Measurements from ENCODE around the gene CPVL. TPM values are rescaled to one million over a fixed set of nuclear protein-coding genes. Genes with fewer than 3 reads are reported as not detected.

The CPVL gene
- total and polyA plus RNA-seq, 2 of the 4 experiments (the other 2 are of a cell fraction) = not detected

GRCh38 chr7:29065181-29065857 lies 81.0 kb downstream of the CPVL start:
- Histone ChIP-seq H3K79me1 (ENCODE audit: low read depth in 1 of 2, low read length in 2 of 2) (no peaks in the 10 kb centered on the region), H2AK5ac (ENCODE audit: low read depth, low read length) (no peak overlapping the region), H4K20me1 (ENCODE audit: insufficient read depth, low read length) (no peaks in the 10 kb centered on the region), H2BK15ac (ENCODE audit: low read depth, low read length) (no peak overlapping the region), H3K4me1 (ENCODE audit: control insufficient read depth, insufficient read depth, low read length) (no peaks in the 10 kb centered on the region), H2AK9ac (replicated peaks; ENCODE audit: low read depth, low read length, poor library complexity) (no peak overlapping the region), H2BK120ac (ENCODE audit: low read depth, low read length) (no peak overlapping the region), H3K56ac (ENCODE audit: extremely low read depth, insufficient read depth, low read length) (no peak overlapping the region), H3K9ac (ENCODE audit: low read depth, low read length) (no peak overlapping the region), H3K9me1 (ENCODE audit: insufficient read depth, low read length) (no peaks in the 10 kb centered on the region), H3K23ac (ENCODE audit: low read depth, low read length) (no peak overlapping the region), H3K4ac (ENCODE audit: low read depth, low read length) (no peak overlapping the region), H3K14ac (replicated peaks; ENCODE audit: low read depth, low read length) (no peak overlapping the region), H3K36me3 (ENCODE audit: control insufficient read depth, insufficient read depth, low read length) (no peaks in the 10 kb centered on the region), H3K27ac (ENCODE audit: insufficient read depth, low read length) (no peak overlapping the region), H4K8ac (ENCODE audit: low read depth in 2 of 2, low read length in 2 of 2) (no peak overlapping the region), H4K91ac (ENCODE audit: insufficient read depth, low read depth, low read length) (no peak overlapping the region), H3K4me3 (ENCODE audit: insufficient read depth, low read depth, low read length) (no peak overlapping the region), H3K4me2 (ENCODE audit: low read depth, low read length) (no peak overlapping the region), H4K5ac (ENCODE audit: low read depth, low read length) (no peak overlapping the region), H2BK5ac (ENCODE audit: low read depth, low read length, poor library complexity, severe bottlenecking) (no peak overlapping the region), H3K18ac (ENCODE audit: low read depth, low read length) (no peak overlapping the region), H2BK20ac (ENCODE audit: low read depth, low read length) (no peak overlapping the region), H3K27me3 (ENCODE audit: control insufficient read depth, insufficient read depth, low read length) (no peaks in the 10 kb centered on the region), H3K9me3 (ENCODE audit: control insufficient read depth, insufficient read depth, low read length) (no peaks in the 10 kb centered on the region), H2AFZ (replicated peaks; ENCODE audit: low read length, poor library complexity) (no peak overlapping the region)
- in situ Hi-C loops (cut with MboI; ENCODE audit: low sequenced_read_pairs) = no loop called here
- no CpG with 5 or more reads among the region's 5 CpGs for WGBS, 2 experiments (ENCODE audit: extremely low coverage in 2 of 2, insufficient read length in 1 of 2)
- CTCF ChIA-PET = no interaction called here
- dilution Hi-C loops (cut with HindIII; ENCODE audit: low sequenced_read_pairs, unreplicated experiment) = no loop called here
- BruUV-seq (replicated peaks) = no TSS peak
- POLR2A ChIA-PET (ENCODE audit: unreplicated experiment) = no interaction called here
- DNase-seq = no peak
- intact Hi-C loops (cut with micrococcal nuclease) = no loop called here
- TF ChIP-seq POLR2A (IDR thresholded peaks at IDR 0.05; ENCODE audit: low read depth, low read length) (no peak), ELK1 (IDR thresholded peaks at IDR 0.05; ENCODE audit: borderline replicate concordance, low read depth, low read length) (no peak), FOS (IDR thresholded peaks at IDR 0.05; ENCODE audit: low read depth, low read length) (no peak), CHD1 (IDR thresholded peaks at IDR 0.05; ENCODE audit: low read depth, low read length) (no peak), RFX5 (IDR thresholded peaks at IDR 0.05; ENCODE audit: low read depth, low read length) (no peak), NFE2L2 (IDR thresholded peaks at IDR 0.05; ENCODE audit: low read depth, low read length) (no peak), USF2 (IDR thresholded peaks at IDR 0.05; ENCODE audit: low read depth, low read length) (no peak), BHLHE40 (IDR thresholded peaks at IDR 0.05; ENCODE audit: low read depth, low read length) (no peak), RAD21 (IDR thresholded peaks at IDR 0.05; ENCODE audit: low read length) (no peak), CEBPB (IDR thresholded peaks at IDR 0.05; ENCODE audit: low read depth, low read length) (no peak), CTCF (conservative IDR thresholded peaks at IDR 0.05; ENCODE audit: low read depth, low read length) (no peak), SMC3 (IDR thresholded peaks at IDR 0.05; ENCODE audit: low read depth, low read length) (no peak), MAFK (IDR thresholded peaks at IDR 0.05; ENCODE audit: low read depth, low read length) (no peak), MAZ (IDR thresholded peaks at IDR 0.05; ENCODE audit: borderline replicate concordance, low read depth, low read length) (no peak)
- ATAC-seq (ENCODE audit: low read depth) = no peak

Data from IMR-90 (cell line).